ENCODE data around the gene ISYNA1. TPM values are rescaled to one million over a fixed set of nuclear protein-coding genes. Genes with fewer than 3 reads are reported as not detected.

The ISYNA1 gene
- total and polyA plus RNA-seq, 2 of the 13 experiments (the other 11 are each of a cell fraction or from before 2014, with no cell fraction given): 29.6 to 48.5 TPM

GRCh38 chr19:18401580-18402112 is 36.3 kb downstream of the ISYNA1 start (continued):
- TF ChIP-seq ZNF329 (CRISPR knock-in tag; IDR thresholded peaks at IDR 0.05; ENCODE audit: low read depth) (no peak), SATB2 (CRISPR knock-in tag; IDR thresholded peaks at IDR 0.05) (no peak), HNRNPL (IDR thresholded peaks at IDR 0.05; ENCODE audit: low read depth, low read length) (no peak), CREBL2 (CRISPR knock-in tag; IDR thresholded peaks at IDR 0.05; ENCODE audit: borderline replicate concordance) (no peak), SIN3A (IDR thresholded peaks at IDR 0.05; ENCODE audit: borderline replicate concordance, low read depth, low read length) (no peak), MIER2 (CRISPR knock-in tag; IDR thresholded peaks at IDR 0.05) (no peak), RAD21 (CRISPR knock-in tag; IDR thresholded peaks at IDR 0.05) (0 out of 2 replicates have a peak, but pooled peaks have one; percentile 28), BATF2 (CRISPR knock-in tag; IDR thresholded peaks at IDR 0.05) (no peak), ISL2 (CRISPR knock-in tag; IDR thresholded peaks at IDR 0.05) (no peak), PRDM4 (CRISPR knock-in tag; IDR thresholded peaks at IDR 0.05; ENCODE audit: borderline replicate concordance) (no peak), ELK4 (CRISPR knock-in tag; IDR thresholded peaks at IDR 0.05; ENCODE audit: borderline replicate concordance) (no peak), PITX1 (CRISPR knock-in tag; IDR thresholded peaks at IDR 0.05) (no peak), NFKBIZ (CRISPR knock-in tag; IDR thresholded peaks at IDR 0.05) (no peak), SAP130 (CRISPR knock-in tag; IDR thresholded peaks at IDR 0.05; ENCODE audit: low read depth) (peak; percentile 43; the same call in 1 of the 2 replicates), MAFK (conservative IDR thresholded peaks at IDR 0.05 in 1 of 2, IDR thresholded peaks at IDR 0.05 in 1 of 2; ENCODE audit: low read length in 2 of 2) (no peak), GLI4 (CRISPR knock-in tag; IDR thresholded peaks at IDR 0.05; ENCODE audit: borderline replicate concordance) (no peak), ZSCAN21 (CRISPR knock-in tag; IDR thresholded peaks at IDR 0.05; ENCODE audit: borderline replicate concordance) (no peak), ZNF264 (CRISPR knock-in tag; IDR thresholded peaks at IDR 0.05) (no peak), PRPF4 (IDR thresholded peaks at IDR 0.05; ENCODE audit: low read depth, low read length, poor library complexity, severe bottlenecking) (no peak), GATAD1 (CRISPR knock-in tag; IDR thresholded peaks at IDR 0.05) (no peak), ZNF414 (CRISPR knock-in tag; IDR thresholded peaks at IDR 0.05) (no peak), CENPT (CRISPR knock-in tag; IDR thresholded peaks at IDR 0.05; ENCODE audit: low read depth) (no peak), ZNF709 (CRISPR knock-in tag; IDR thresholded peaks at IDR 0.05) (no peak), CERS6 (CRISPR knock-in tag; IDR thresholded peaks at IDR 0.05) (no peak)
